ENCODE measurements around the gene ADRB1.

GRCh38 chr10:113999531-113999930 is 44.1 kb upstream of the ADRB1 start:
- no peak for TF ChIP-seq POLR2AphosphoS5 (IDR thresholded peaks at IDR 0.05)
- no peak for TF ChIP-seq CTCF (IDR thresholded peaks at IDR 0.05)
- TF ChIP-seq POLR2A (IDR thresholded peaks at IDR 0.05; ENCODE audit: low read depth): no peak
